DOHH2 (cell line): ENCODE measurements around the gene TMEM115.

Experiments
- H3F3A ChIP-seq: fragments of 200-600 bp; sonication (generic), shearing (Covaris generic); 2 replicates; pipeline ENCODE4 v1.6.0; 2016; ENCODE audit warnings: antibody characterized with exemption, mild to moderate bottlenecking; ENCODE audit not compliant: control insufficient read depth, insufficient read depth
- H3K27ac ChIP-seq: fragments of 200-600 bp; sonication (generic); 2 replicates; pipeline ENCODE4 v1.5.1; 2014; ENCODE audit warnings: low read depth, mild to moderate bottlenecking, low read length, moderate library complexity
- H3K27me3 ChIP-seq: fragments of 200-600 bp; sonication (generic); 2 replicates; pipeline ENCODE4 v1.6.1; 2014; ENCODE audit warnings: mild to moderate bottlenecking, low read length, mixed read lengths; ENCODE audit not compliant: control insufficient read depth
- H3K36me3 ChIP-seq: fragments of 200-600 bp; sonication (generic); 2 replicates; pipeline ENCODE4 v1.6.1; 2014; ENCODE audit warnings: mild to moderate bottlenecking, low read length, moderate library complexity, mixed read lengths; ENCODE audit not compliant: control insufficient read depth
- H3K4me1 ChIP-seq: fragments of 200-600 bp; sonication (generic); 2 replicates; pipeline ENCODE4 v1.6.1; 2014; ENCODE audit warnings: mild to moderate bottlenecking, low read length, mixed read lengths; ENCODE audit not compliant: control insufficient read depth
- H3K4me2 ChIP-seq: fragments of 200-600 bp; sonication (generic); 2 replicates; pipeline ENCODE4 v1.6.0; 2014; ENCODE audit warnings: mild to moderate bottlenecking, low read length, moderate library complexity
- H3K4me3 ChIP-seq: fragments of 200-600 bp; sonication (generic); 2 replicates; pipeline ENCODE4 v1.5.1; 2014; ENCODE audit warnings: mild to moderate bottlenecking, low read length, mixed read lengths
- H3K79me2 ChIP-seq: fragments of 200-600 bp; sonication (generic); 2 replicates; pipeline ENCODE4 v1.6.1; 2014; ENCODE audit warnings: mild to moderate bottlenecking, low read length, mixed read lengths; ENCODE audit not compliant: control insufficient read depth
- H3K9me2 ChIP-seq: fragments of 200-600 bp; sonication (generic); replicated peaks from 2 replicates; pipeline ENCODE4 v1.6.1; 2014; ENCODE audit warnings: mild to moderate bottlenecking, low read length, mixed read lengths; ENCODE audit not compliant: control insufficient read depth
- H3K9me3 ChIP-seq: fragments of 200-600 bp; sonication (generic); 2 replicates; pipeline ENCODE4 v1.6.1; 2014; ENCODE audit warnings: antibody characterized with exemption, low read length, mixed read lengths; ENCODE audit not compliant: control insufficient read depth, insufficient read depth
- H4K20me1 ChIP-seq: fragments of 200-600 bp; sonication (generic); 2 replicates; pipeline ENCODE4 v1.6.0; 2014; ENCODE audit warnings: low read depth, mild to moderate bottlenecking, antibody characterized with exemption, low read length, moderate library complexity; ENCODE audit not compliant: control insufficient read depth, insufficient read depth
- CTCF ChIP-seq: fragments of 200-600 bp; sonication (generic); IDR thresholded peaks from one replicate; pipeline ENCODE4 v1.5.1; 2014; ENCODE audit warnings: antibody characterized with exemption, mild to moderate bottlenecking, low read depth, low read length; ENCODE audit not compliant: poor library complexity, severe bottlenecking
- EZH2phosphoT487 ChIP-seq: fragments of 200-600 bp; sonication (generic); IDR thresholded peaks from 2 replicates; pipeline ENCODE4 v1.6.1; 2017; ENCODE audit warnings: borderline replicate concordance, mild to moderate bottlenecking, antibody characterized with exemption, low read length, moderate library complexity, mixed read lengths

The TMEM115 gene

GRCh38 chr3:50319894-50320625 is 39.3 kb downstream of the TMEM115 start:
- H3K36me3 ChIP-seq = peaks cover 20% of the 10 kb centered on the region
- peak overlapping the region; percentile 56 for H3K4me2 ChIP-seq
- H3K27me3 ChIP-seq = no peaks in the 10 kb centered on the region
- no peak for TF ChIP-seq EZH2phosphoT487
- TF ChIP-seq CTCF = no peak
- H3K4me1 ChIP-seq = peaks cover 24% of the 10 kb centered on the region
- no peak overlapping the region for H3K27ac ChIP-seq
- H3K79me2 ChIP-seq = peaks cover 3% of the 10 kb centered on the region; the same call in 1 of the 2 replicates
- no peaks in the 10 kb centered on the region for H4K20me1 ChIP-seq
- H3F3A ChIP-seq = no peaks in the 10 kb centered on the region; the same call in 1 of the 2 replicates
- H3K9me3 ChIP-seq = no peaks in the 10 kb centered on the region
- H3K4me3 ChIP-seq = peak overlapping the region; percentile 97
- H3K9me2 ChIP-seq = no peaks in the 10 kb centered on the region

- Histone ChIP-seq H3K79me2 (peaks cover 3% of the 10 kb centered on the region; the same call in 1 of the 2 replicates), H3K4me3 (no peak overlapping the region), H3K9me2 (no peaks in the 10 kb centered on the region), H3K36me3 (peaks cover 14% of the 10 kb centered on the region), H3K27me3 (no peaks in the 10 kb centered on the region), H3K4me1 (peaks cover 24% of the 10 kb centered on the region), H3K4me2 (no peak overlapping the region), H3K9me3 (no peaks in the 10 kb centered on the region), H3F3A (no peaks in the 10 kb centered on the region), H4K20me1 (no peaks in the 10 kb centered on the region), H3K27ac (no peak overlapping the region)
- TF ChIP-seq EZH2phosphoT487 = no peak
- TF ChIP-seq CTCF = no peak
Observed at GRCh38 chr3:50319181-50319893, 40.0 kb downstream of the TMEM115 start.

GRCh38 chr3:50318615-50319014 is 40.7 kb downstream of the TMEM115 start:
- no peaks in the 10 kb centered on the region for H3K27me3 ChIP-seq
- no peak overlapping the region for H3K27ac ChIP-seq
- H3K36me3 ChIP-seq = peaks cover 10% of the 10 kb centered on the region
- H4K20me1 ChIP-seq = no peaks in the 10 kb centered on the region
- no peak overlapping the region for H3K4me2 ChIP-seq
- H3K4me3 ChIP-seq = no peak overlapping the region
- H3K79me2 ChIP-seq = peaks cover 3% of the 10 kb centered on the region; the same call in 1 of the 2 replicates
- TF ChIP-seq CTCF (no peak), EZH2phosphoT487 (no peak)
- no peaks in the 10 kb centered on the region for H3F3A ChIP-seq
- H3K4me1 ChIP-seq = peaks cover 22% of the 10 kb centered on the region
- no peaks in the 10 kb centered on the region for H3K9me2 ChIP-seq
- H3K9me3 ChIP-seq = no peaks in the 10 kb centered on the region
